Embryonic facial prominence (tissue), 1 donor: ENCODE results near the gene SCN9A.

ENCODE experiments used
- DNase-seq: peaks from one replicate; pipeline ENCODE4 v3.0.0-alpha.2; 2016; ENCODE audit errors: extremely low spot score

The SCN9A gene

DNA sequence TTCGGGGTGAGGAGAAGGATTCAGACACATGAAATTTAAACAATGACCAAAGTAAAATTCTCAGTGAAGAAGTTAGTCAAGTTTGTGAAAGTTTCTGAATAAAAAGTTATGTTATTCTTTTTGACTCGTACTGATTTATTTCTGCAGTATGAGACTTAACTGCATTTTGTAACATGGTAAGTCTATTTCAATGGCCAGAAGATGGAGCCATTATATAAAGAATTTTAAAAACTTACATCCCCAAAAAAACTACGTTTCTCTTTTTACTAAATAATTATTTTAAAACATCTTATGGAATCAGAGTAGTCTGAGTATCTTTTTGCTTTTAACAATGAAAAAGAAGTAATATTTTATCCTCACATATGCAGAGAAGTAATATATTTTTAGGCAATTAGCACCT lies 196.5 kb downstream of the SCN9A start:
- no peak for DNase-seq

GRCh38 chr2:166173263-166173662 lies 202.5 kb downstream of the SCN9A start:
- no peak for DNase-seq

- DNase-seq, result no peak
These were observed 204.5 kb downstream of the SCN9A start for GRCh38 chr2:166171216-166171615.

DNA sequence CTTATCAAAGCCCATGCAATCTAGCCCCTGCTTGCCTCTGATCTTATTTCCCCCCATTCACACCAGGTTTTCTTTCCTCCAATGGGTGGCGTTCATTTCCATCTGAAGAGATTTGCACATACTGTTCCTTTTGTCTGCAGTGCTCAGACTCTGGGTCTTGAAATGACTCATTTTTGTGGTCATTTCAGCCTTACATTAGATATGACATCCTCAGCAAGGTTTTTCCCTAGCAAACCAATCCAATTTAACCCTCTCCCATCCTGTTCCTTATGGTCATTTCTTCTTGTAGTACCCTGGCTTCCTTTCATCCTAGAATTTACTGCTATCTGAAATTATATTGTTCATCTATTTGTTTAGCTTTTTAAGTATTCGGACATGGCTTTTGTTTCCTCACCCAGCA lies 205.4 kb downstream of the SCN9A start:
- no peak for DNase-seq

DNA sequence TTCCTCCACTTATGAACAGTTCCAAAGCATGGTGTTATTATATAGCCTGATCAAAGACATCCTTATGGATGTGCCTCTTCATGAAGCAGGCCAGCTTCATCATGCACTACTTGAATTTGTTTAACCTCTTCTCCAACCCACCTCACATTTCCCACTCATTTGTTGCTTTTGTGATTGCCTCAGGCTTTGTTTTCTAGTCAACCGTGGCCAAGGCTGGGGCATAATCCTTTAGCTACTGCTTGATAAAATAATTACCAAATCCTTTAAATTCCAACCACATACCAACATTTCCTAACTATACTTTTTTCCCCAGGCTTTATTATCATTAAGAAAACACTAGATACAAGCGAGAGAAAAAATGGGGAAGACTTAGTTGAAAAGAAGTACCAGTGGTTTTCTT lies 208.3 kb downstream of the SCN9A start:
- no peak for DNase-seq

- no peak for DNase-seq
These were observed 212.0 kb downstream of the SCN9A start for GRCh38 chr2:166163775-166164174.

DNA sequence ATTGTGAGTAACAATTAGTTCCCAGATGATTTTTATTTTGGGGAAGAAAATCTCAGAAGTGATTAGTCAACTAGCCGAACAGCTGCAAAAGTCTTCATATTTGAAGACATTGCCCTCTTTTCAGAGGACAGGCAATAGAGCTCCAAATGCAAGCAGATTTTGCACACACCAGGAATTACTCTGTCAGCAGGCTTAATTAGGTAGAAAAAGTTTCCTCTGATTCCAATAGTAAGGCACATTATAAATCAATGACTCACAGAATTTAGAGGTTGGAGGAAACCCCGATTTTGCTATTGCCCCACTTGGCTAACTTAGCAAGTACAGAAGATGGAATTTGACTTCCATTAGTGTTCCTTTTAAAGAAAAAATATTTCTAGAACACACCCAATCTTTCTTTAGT lies 217.2 kb downstream of the SCN9A start:
- no peak for DNase-seq

DNA sequence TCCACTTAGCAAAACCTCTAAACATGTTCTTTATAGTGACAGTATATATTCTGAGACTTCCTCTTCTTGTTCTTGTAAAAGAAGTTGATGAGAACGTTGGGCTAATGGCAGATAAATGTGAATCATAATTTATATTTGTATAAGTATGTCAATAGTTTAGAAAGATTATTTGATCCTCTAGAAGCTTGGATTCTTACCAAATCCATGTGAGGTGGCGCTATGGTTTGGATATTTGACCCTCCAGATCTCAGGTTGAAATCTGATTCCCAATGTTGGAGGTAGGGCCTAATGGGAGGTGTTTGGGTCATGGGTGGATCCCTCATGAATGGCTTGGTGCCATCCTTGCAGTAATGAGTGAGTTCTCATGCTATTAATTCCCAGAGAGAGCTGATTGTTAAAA lies 218.2 kb downstream of the SCN9A start:
- DNase-seq, result no peak

GRCh38 chr2:166156985-166157490 lies 218.7 kb downstream of the SCN9A start:
- no peak for DNase-seq

- no peak for DNase-seq
These were observed 220.2 kb downstream of the SCN9A start for GRCh38 chr2:166155589-166155988.

- DNase-seq, result no peak
These were observed 220.9 kb downstream of the SCN9A start for GRCh38 chr2:166154685-166155338.

GRCh38 chr2:166152064-166152463 lies 223.7 kb downstream of the SCN9A start:
- no peak for DNase-seq

GRCh38 chr2:166148500-166149400 lies 227.0 kb downstream of the SCN9A start:
- no peak for DNase-seq

- no peak for DNase-seq
These were observed 227.9 kb downstream of the SCN9A start for GRCh38 chr2:166147883-166148282.
